GM19099 (cell line): ENCODE results near the gene GADD45A.

Experiments used
- POLR2A ChIP-seq: IDR thresholded peaks from 3 replicates; pipeline ENCODE4 v1.6.1; 2011; ENCODE audit warnings: low read depth; ENCODE audit not compliant: insufficient read length; ENCODE audit errors: extremely low read depth

GADD45A gene

GRCh38 chr1:67722292-67722944, 37.4 kb downstream of the GADD45A start:
- TF ChIP-seq POLR2A, result no peak

- no peak for TF ChIP-seq POLR2A
Observed at GRCh38 chr1:67723126-67723525, 38.1 kb downstream of the GADD45A start.

- TF ChIP-seq POLR2A, result no peak
Observed at GRCh38 chr1:67723620-67724019, 38.6 kb downstream of the GADD45A start.

- no peak for TF ChIP-seq POLR2A
Observed at GRCh38 chr1:67724928-67725560, 40.0 kb downstream of the GADD45A start.

- TF ChIP-seq POLR2A, result no peak
Observed at GRCh38 chr1:67726224-67726623, 41.2 kb downstream of the GADD45A start.

GRCh38 chr1:67729872-67730271, 44.9 kb downstream of the GADD45A start:
- TF ChIP-seq POLR2A, result no peak

GRCh38 chr1:67731322-67731721, 46.3 kb downstream of the GADD45A start:
- no peak for TF ChIP-seq POLR2A

GRCh38 chr1:67732750-67733151, 47.8 kb downstream of the GADD45A start:
- no peak for TF ChIP-seq POLR2A

- no peak for TF ChIP-seq POLR2A
Observed at GRCh38 chr1:67733681-67734322, 48.8 kb downstream of the GADD45A start.

GRCh38 chr1:67734323-67734690, 49.3 kb downstream of the GADD45A start:
- TF ChIP-seq POLR2A, result no peak

GRCh38 chr1:67735206-67735605, 50.2 kb downstream of the GADD45A start:
- TF ChIP-seq POLR2A, result no peak

GRCh38 chr1:67735806-67736627, 51.0 kb downstream of the GADD45A start:
- TF ChIP-seq POLR2A, result peak; percentile 69

- no peak for TF ChIP-seq POLR2A
Observed at GRCh38 chr1:67736750-67737149, 51.7 kb downstream of the GADD45A start.

- no peak for TF ChIP-seq POLR2A
Observed at GRCh38 chr1:67737875-67738274, 52.9 kb downstream of the GADD45A start.
